GM12801 (cell line): ENCODE data around the gene CSF1R.

Experiments
- TF ChIP-seq, protein P1 (sequence below): IDR thresholded peaks from one replicate; pipeline ENCODE4 v1.5.1; 2011; ENCODE audit warnings: control low read depth; ENCODE audit not compliant: insufficient read length; ENCODE audit errors: extremely low read depth

CSF1R gene

DNA sequence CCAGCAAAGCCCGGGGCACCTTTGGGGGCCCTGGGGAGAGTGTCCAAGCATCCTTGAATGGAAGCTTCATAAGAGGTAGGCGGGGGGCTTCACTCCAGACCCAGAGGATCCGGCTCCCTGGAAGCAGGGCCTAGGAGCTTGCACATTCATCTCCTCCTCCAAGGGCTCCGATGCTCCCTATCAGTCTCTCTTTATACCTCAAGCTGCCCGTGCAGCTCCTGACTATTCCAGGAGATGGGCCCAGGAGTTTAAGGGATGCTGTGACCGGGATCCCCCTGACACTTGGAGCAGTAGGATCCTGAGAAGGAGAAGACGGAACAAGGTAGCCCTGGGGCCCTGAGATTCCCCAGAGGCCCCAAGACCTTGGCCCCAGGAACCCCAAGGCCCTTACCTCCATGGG is 25.9 kb downstream of the CSF1R start:
- TF ChIP-seq, protein P1, sequence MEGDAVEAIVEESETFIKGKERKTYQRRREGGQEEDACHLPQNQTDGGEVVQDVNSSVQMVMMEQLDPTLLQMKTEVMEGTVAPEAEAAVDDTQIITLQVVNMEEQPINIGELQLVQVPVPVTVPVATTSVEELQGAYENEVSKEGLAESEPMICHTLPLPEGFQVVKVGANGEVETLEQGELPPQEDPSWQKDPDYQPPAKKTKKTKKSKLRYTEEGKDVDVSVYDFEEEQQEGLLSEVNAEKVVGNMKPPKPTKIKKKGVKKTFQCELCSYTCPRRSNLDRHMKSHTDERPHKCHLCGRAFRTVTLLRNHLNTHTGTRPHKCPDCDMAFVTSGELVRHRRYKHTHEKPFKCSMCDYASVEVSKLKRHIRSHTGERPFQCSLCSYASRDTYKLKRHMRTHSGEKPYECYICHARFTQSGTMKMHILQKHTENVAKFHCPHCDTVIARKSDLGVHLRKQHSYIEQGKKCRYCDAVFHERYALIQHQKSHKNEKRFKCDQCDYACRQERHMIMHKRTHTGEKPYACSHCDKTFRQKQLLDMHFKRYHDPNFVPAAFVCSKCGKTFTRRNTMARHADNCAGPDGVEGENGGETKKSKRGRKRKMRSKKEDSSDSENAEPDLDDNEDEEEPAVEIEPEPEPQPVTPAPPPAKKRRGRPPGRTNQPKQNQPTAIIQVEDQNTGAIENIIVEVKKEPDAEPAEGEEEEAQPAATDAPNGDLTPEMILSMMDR, result no peak

DNA sequence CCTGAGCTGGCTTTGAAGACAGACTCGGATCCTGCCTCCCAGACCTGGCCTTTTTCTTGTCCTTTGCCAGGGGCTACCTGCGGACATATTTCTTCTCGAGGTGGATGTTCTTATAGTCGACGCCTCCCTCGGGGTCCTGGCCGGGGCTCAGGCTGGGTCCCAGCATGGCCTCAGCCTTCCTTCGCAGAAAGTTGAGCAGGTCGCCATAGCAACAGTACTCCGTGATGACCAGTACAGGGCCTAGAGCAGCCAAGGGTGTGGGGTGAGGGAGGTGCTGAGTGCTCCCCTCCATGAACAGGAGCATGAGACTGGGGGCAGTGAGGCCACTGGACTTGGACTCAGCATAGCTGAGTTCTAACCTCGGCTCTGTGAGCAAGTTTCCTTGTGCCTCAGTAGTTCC is 26.7 kb downstream of the CSF1R start:
- TF ChIP-seq, protein P1, result no peak

DNA sequence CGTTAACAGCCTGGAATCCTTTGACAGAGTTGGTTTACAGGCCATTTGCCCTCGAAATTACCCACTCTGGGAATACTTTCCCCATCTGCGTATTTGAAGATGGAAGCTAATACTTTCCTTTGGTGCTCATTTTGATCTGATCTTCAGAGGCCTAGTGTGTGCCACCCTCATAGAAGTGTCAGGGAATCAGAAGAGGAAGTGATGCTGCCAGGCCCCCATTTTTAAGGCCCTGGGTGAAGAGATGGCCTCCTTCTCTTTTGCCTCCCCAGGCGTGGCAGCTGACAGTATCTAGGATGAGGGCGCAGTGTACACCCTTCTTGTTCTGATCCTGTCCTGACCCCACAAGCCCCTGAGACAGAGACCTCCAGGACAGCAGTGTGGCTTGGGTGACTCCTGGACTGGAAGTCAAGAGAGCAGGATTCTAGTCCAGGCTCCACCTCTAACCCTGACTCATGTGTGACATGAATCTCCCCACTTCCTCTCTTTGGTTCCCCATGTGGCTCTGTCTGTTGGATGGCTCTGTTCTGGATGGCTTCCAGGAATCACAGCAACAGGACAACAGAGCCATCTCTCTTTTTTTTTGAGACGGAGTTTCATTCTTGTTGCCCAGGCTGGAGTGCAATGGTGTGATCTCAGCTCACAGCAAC is 27.8 kb downstream of the CSF1R start:
- TF ChIP-seq, protein P1, result no peak

DNA sequence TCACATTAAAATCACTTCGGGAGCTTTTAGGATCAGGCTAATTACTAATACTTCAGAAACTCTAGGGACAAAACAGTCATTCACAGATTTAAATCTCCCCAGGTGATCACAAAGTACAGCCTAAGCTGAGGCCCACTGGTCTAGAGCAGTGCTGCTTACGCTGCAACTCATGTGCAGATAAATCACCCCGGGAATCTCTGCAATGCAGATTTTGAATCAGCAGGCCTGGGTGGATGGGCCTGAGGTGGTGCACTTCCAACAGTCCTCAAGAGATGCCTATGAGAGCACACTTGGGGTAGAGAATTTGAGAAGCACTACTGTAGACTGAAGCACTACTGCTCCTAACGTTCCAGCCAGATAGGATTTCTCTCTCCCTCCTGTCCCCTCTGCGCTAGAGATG is 28.4 kb downstream of the CSF1R start:
- TF ChIP-seq, protein P1, result no peak

DNA sequence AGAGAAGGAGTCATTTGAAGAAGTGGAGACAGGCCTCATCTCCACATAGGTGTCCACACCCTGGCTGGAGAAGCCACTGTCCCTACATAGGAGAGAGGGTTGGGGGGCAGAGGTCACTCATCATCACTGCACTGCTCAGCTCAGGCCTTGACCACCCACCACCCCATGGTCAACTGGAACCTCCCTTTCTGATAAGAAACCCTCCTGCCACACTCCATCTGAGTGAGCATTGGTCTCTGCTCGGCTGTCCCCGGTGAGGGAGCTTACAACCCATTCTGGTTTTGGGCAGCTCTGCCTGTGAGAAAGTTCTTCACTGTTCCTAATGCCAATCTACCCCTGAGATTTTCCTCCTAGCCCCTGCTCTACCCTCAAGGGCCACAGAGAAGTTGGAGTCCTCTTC is 28.8 kb downstream of the CSF1R start:
- TF ChIP-seq, protein P1, result no peak

DNA sequence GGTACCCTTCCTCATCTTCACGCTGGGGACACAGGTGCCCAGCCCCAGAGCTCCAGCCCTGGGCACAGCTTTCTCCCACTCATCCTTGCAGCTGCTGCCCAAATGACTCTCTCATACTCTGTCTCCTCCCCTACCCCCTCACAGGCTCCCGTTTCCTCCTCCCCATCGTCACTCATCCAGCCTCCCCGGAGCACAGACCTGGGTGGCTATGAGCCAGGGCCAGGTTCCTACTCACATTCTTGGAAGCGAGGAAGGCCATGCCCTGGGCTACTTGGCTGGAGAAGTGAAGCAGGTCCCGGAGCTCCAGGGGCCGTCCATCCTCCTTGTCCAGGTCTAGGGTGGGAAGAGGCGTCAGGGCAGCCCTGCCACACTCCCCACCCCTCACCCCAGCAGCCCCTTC is 29.3 kb downstream of the CSF1R start:
- TF ChIP-seq, protein P1, result no peak

DNA sequence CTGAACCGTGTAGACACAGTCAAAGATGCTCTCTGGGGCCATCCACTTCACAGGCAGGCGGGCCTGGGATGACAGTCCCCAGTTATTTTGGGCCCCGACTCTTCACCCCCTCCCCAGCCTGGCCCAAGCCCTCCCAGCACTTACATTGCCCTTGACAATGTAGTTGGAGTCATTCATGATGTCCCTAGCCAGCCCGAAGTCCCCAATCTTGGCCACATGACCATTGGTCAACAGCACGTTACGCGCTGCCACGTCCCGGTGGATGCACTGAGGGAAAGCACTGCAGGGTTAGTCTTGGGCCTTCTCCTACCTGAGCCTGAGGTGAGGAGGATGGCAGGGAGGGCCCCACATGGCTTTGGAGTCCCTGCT is 30.3 kb downstream of the CSF1R start:
- TF ChIP-seq, protein P1, result no peak
